ENCODE data around the gene TRIM54.

DNA sequence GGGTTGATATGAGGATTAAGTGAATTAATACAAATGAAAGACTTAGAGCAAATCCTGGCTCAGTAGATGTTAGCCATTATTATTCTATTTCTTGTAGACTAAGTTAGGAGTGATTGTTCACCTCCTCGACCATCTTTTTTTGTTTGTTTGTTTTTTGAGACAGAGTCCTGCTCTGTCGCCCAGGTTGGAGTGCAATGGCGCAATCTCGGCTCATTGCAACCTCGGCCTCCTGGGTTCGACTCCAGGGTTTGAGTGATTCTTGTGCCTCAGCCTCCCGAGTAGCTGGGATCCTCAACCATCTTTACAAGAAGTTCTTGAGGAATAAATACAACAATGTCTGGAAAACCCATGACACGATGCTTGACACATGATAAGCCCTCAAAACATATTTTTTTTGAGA lies 12.7 kb downstream of the TRIM54 start:
- TF ChIP-seq, protein P1, sequence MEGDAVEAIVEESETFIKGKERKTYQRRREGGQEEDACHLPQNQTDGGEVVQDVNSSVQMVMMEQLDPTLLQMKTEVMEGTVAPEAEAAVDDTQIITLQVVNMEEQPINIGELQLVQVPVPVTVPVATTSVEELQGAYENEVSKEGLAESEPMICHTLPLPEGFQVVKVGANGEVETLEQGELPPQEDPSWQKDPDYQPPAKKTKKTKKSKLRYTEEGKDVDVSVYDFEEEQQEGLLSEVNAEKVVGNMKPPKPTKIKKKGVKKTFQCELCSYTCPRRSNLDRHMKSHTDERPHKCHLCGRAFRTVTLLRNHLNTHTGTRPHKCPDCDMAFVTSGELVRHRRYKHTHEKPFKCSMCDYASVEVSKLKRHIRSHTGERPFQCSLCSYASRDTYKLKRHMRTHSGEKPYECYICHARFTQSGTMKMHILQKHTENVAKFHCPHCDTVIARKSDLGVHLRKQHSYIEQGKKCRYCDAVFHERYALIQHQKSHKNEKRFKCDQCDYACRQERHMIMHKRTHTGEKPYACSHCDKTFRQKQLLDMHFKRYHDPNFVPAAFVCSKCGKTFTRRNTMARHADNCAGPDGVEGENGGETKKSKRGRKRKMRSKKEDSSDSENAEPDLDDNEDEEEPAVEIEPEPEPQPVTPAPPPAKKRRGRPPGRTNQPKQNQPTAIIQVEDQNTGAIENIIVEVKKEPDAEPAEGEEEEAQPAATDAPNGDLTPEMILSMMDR (conservative IDR thresholded peaks at IDR 0.05; ENCODE audit: low read depth, low read length) = no peak
- no peak for TF ChIP-seq EZH2phosphoT487 (IDR thresholded peaks at IDR 0.05; ENCODE audit: borderline replicate concordance, low read length)

Measured in PC-3 (cell line).